ENCODE data around the gene GPR137.

Gene GPR137

DNA sequence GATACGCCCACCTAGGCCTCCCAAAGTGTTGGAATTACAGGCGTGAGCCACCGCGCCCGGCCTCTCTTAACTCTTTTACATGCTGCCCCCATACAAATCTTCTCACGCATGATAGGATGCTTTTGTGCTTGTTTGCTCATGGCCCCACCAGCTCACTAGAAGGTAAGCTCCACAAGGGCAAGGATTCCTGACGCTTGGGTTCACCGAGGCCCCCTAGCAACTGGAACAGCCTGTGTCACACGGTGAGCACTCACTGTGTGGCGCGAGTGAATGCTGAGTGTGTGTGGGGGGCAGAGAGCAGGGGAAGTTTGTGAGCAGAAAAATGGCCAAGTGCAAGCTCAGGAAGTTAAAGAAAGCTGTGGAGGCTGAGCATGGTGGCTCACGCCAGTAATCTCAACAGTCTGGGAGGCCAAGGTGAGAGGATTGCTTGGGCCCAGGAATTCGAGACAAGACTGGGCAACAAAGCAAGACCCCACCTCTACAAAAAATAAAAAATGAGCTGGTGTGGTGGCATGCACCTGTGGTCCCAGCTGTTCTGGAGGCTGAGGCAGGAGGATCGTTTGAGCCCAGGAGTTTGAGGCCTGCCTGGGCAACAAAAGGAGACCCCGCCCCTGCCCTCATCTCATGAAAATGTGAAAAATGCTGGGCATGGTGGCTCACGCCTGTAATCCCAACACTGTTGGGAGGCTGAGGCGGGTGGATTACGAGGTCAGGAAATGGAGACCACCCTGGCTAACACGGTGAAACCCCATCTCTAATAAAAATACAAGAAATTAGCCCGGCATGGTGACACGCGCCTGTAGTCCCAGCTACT is 3.5 kb upstream of the GPR137 start:
- Histone ChIP-seq H3K4me3 (no peak overlapping the region), H3K36me3 (ENCODE audit: insufficient read depth, low read length) (no peaks in the 10 kb centered on the region; the same call in 1 of the 2 replicates), H3K9ac (ENCODE audit: insufficient read length) (no peak overlapping the region), H3K9me3 (ENCODE audit: low read depth, low read length) (no peaks in the 10 kb centered on the region), H3K27ac (no peak overlapping the region)
- no peak for TF ChIP-seq POLR2AphosphoS5 (IDR thresholded peaks at IDR 0.05; ENCODE audit: borderline replicate concordance, low read depth, low read length)
- no peak for TF ChIP-seq EZH2 (IDR thresholded peaks at IDR 0.05)
- no peak for TF ChIP-seq FOXP2 (optimal IDR thresholded peaks at IDR 0.05; ENCODE audit: control extremely low read depth, extremely low read length, insufficient read depth)
- DNase-seq (ENCODE audit: low read depth, low spot score): no peak

GRCh38 chr11:64283092-64283491 is 2.6 kb upstream of the GPR137 start:
- Histone ChIP-seq H3K4me3 (no peak overlapping the region), H3K9me3 (ENCODE audit: low read depth, low read length) (no peaks in the 10 kb centered on the region), H3K36me3 (ENCODE audit: insufficient read depth, low read length) (no peaks in the 10 kb centered on the region; the same call in 1 of the 2 replicates), H3K9ac (ENCODE audit: insufficient read length) (no peak overlapping the region), H3K27ac (no peak overlapping the region)
- TF ChIP-seq EZH2 (IDR thresholded peaks at IDR 0.05): no peak
- no peak for TF ChIP-seq POLR2AphosphoS5 (IDR thresholded peaks at IDR 0.05; ENCODE audit: borderline replicate concordance, low read depth, low read length)
- no peak for TF ChIP-seq FOXP2 (optimal IDR thresholded peaks at IDR 0.05; ENCODE audit: control extremely low read depth, extremely low read length, insufficient read depth)
- DNase-seq (ENCODE audit: low read depth, low spot score): no peak

- Histone ChIP-seq H3K9me3 (ENCODE audit: low read depth, low read length) (no peaks in the 10 kb centered on the region), H3K27ac (peak within 1 kb of the TSS; percentile 78), H3K9ac (ENCODE audit: insufficient read length) (peak within 1 kb of the TSS; percentile 66), H3K36me3 (ENCODE audit: insufficient read depth, low read length) (no peaks in the 10 kb centered on the region; the same call in 1 of the 2 replicates), H3K4me3 (peak within 1 kb of the TSS; percentile 92)
- TF ChIP-seq FOXP2 (optimal IDR thresholded peaks at IDR 0.05; ENCODE audit: control extremely low read depth, extremely low read length, insufficient read depth) (peak; percentile 34), POLR2AphosphoS5 (IDR thresholded peaks at IDR 0.05; ENCODE audit: borderline replicate concordance, low read depth, low read length) (peak; percentile 78; the same call in 1 of the 2 replicates), EZH2 (IDR thresholded peaks at IDR 0.05) (no peak)
- peak; percentile 45 for DNase-seq (ENCODE audit: low read depth, low spot score)
Observed at GRCh38 chr11:64284048-64284961, 1.3 kb upstream of the GPR137 start, which contains the start of gene BAD. BAD (minus strand) TSS chr11:64284665; CDS start chr11:64284368, 297 bp downstream.

- H3K27ac ChIP-seq: no peak overlapping the region
- no peak for DNase-seq (ENCODE audit: low read depth, low spot score)
- H3K36me3 ChIP-seq (ENCODE audit: insufficient read depth, low read length): no peaks in the 10 kb centered on the region; the same call in 1 of the 2 replicates
- H3K9ac ChIP-seq (ENCODE audit: insufficient read length): peak overlapping the region; percentile 64
- peak overlapping the region; percentile 92 for H3K4me3 ChIP-seq
- no peaks in the 10 kb centered on the region for H3K9me3 ChIP-seq (ENCODE audit: low read depth, low read length)
- no peak for TF ChIP-seq EZH2 (IDR thresholded peaks at IDR 0.05)
- no peak for TF ChIP-seq FOXP2 (optimal IDR thresholded peaks at IDR 0.05; ENCODE audit: control extremely low read depth, extremely low read length, insufficient read depth)
- no peak for TF ChIP-seq POLR2AphosphoS5 (IDR thresholded peaks at IDR 0.05; ENCODE audit: borderline replicate concordance, low read depth, low read length)
Observed at GRCh38 chr11:64285885-64286800, 495 bp downstream of the GPR137 start.

DNA sequence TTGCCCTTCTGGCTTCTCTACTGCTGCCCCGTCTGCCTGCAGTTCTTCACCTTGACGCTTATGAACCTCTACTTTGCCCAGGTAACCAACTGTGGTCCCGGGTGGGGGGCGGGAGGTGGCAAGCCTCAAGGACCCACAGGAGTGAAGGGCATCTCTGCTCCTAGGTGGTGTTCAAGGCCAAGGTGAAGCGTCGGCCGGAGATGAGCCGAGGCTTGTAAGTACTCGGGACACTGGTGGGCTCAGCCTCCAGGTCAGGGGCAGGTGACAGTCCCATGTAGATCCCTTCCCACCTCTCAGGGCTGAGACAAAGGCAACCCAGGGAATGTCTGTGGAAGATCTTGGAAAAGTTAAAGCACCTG is 1.1 kb downstream of the GPR137 start:
- TF ChIP-seq POLR2AphosphoS5 (IDR thresholded peaks at IDR 0.05; ENCODE audit: borderline replicate concordance, low read depth, low read length): no peak
- TF ChIP-seq EZH2 (IDR thresholded peaks at IDR 0.05): no peak
- no peak for TF ChIP-seq FOXP2 (optimal IDR thresholded peaks at IDR 0.05; ENCODE audit: control extremely low read depth, extremely low read length, insufficient read depth)
- no peaks in the 10 kb centered on the region; the same call in 1 of the 2 replicates for H3K36me3 ChIP-seq (ENCODE audit: insufficient read depth, low read length)
- no peaks in the 10 kb centered on the region for H3K9me3 ChIP-seq (ENCODE audit: low read depth, low read length)
- H3K9ac ChIP-seq (ENCODE audit: insufficient read length): no peak overlapping the region
- no peak for DNase-seq (ENCODE audit: low read depth, low spot score)
- H3K4me3 ChIP-seq: no peak overlapping the region
- no peak overlapping the region for H3K27ac ChIP-seq

DNA sequence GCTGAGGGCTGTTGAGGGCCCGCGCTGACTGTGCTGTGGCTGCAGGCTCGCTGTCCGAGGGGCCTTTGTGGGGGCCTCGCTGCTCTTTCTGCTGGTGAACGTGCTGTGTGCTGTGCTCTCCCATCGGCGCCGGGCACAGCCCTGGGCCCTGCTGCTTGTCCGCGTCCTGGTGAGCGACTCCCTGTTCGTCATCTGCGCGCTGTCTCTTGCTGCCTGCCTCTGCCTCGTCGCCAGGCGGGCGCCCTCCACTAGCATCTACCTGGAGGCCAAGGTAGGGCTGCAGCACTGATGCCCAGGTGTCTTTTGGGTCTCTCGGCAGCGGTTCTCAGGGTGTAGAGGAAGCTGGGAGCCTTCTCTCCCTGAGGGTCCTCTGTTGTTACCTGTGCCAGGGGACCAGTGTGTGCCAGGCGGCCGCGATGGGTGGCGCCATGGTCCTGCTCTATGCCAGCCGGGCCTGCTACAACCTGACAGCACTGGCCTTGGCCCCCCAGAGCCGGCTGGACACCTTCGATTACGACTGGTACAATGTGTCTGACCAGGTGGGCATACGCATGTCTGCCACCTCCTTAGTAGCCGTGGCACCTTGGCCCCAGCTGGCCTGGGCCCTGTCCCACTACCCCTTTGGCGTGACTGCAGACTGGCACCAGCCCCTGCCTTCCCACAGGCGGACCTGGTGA is 2.2 kb downstream of the GPR137 start:
- Histone ChIP-seq H3K9me3 (ENCODE audit: low read depth, low read length) (no peaks in the 10 kb centered on the region), H3K36me3 (ENCODE audit: insufficient read depth, low read length) (no peaks in the 10 kb centered on the region), H3K4me3 (no peak overlapping the region), H3K9ac (ENCODE audit: insufficient read length) (no peak overlapping the region), H3K27ac (no peak overlapping the region)
- no peak for DNase-seq (ENCODE audit: low read depth, low spot score)
- TF ChIP-seq FOXP2 (optimal IDR thresholded peaks at IDR 0.05; ENCODE audit: control extremely low read depth, extremely low read length, insufficient read depth) (no peak), EZH2 (IDR thresholded peaks at IDR 0.05) (no peak), POLR2AphosphoS5 (IDR thresholded peaks at IDR 0.05; ENCODE audit: borderline replicate concordance, low read depth, low read length) (no peak)

DNA sequence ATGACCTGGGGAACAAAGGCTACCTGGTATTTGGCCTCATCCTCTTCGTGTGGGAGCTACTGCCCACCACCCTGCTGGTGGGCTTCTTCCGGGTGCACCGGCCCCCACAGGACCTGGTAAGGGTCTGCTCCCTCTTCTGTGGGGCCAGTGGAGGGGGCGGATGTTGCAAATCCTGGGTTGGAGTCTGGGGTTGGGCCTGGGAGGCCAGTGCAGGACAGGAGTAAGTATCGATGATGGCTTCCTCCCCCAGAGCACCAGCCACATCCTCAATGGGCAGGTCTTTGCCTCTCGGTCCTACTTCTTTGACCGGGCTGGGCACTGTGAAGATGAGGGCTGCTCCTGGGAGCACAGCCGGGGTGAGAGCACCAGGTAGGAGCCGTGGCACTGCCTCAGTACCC is 2.7 kb downstream of the GPR137 start:
- TF ChIP-seq EZH2 (IDR thresholded peaks at IDR 0.05) (no peak), POLR2AphosphoS5 (IDR thresholded peaks at IDR 0.05; ENCODE audit: borderline replicate concordance, low read depth, low read length) (no peak), FOXP2 (optimal IDR thresholded peaks at IDR 0.05; ENCODE audit: control extremely low read depth, extremely low read length, insufficient read depth) (no peak)
- no peaks in the 10 kb centered on the region for H3K36me3 ChIP-seq (ENCODE audit: insufficient read depth, low read length)
- no peaks in the 10 kb centered on the region for H3K9me3 ChIP-seq (ENCODE audit: low read depth, low read length)
- DNase-seq (ENCODE audit: low read depth, low spot score): no peak
- H3K27ac ChIP-seq: no peak overlapping the region
- no peak overlapping the region for H3K9ac ChIP-seq (ENCODE audit: insufficient read length)
- no peak overlapping the region for H3K4me3 ChIP-seq

Data from SK-N-MC (cell line).